ENCODE results near the gene SETD3. TPM values are rescaled to one million over a fixed set of nuclear protein-coding genes. Genes with fewer than 3 reads are reported as not detected.

The SETD3 gene
- total RNA-seq, 2 experiments from 2014 or later = 43.3 to 48.1 TPM

DNA sequence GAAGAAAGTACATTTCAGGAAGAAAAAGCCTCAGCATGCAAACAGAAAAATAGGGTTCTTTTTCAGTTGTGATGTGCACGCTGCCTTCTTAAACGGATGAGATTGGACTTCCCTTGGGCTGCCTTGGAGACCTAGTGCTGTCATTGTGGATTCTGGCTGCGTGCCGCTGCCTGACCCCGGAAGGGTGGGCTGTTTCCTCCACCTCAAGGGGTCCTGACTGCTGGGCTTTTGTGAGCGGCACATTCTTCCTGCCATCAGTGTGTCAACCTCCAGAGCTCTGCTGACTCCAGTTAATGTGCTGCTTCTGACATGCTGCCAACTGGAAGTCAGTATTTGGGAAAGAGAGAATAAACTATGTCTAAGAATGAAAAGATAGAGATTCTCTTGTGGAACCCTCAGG, 25.6 kb upstream of the SETD3 start:
- Mint-ChIP-seq H3K27ac (no peak overlapping the region), H3K27me3 (ENCODE audit: low read depth) (no peaks in the 10 kb centered on the region), H3K9me3 (no peaks in the 10 kb centered on the region), H3K36me3 (ENCODE audit: low read depth) (peaks cover 40% of the 10 kb centered on the region), H3K4me3 (no peak overlapping the region), H3K4me1 (ENCODE audit: low read depth) (no peaks in the 10 kb centered on the region)
- intact Hi-C loops (cut with micrococcal nuclease) = no loop called here
- DNase-seq = no peak
- CTCF ChIA-PET = no interaction called here

DNA sequence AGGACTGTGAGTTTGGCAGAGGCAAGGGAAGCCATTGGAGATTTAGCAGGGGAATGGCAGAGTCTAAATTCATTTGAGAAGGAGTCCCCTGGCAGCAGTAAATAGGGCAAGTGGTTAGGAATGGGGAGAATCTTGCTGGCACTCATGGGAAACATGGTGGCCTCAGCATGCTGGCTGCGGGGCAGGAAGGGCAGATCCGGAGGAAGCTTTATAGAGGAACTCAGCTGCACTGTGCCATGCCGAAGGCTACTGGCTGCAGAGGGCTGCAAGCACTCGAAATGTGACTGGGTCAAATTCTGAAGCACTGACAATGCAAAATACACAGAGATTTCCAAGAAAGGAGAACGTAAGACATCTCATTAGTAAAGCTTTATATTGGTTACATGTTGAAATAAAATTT, 24.4 kb upstream of the SETD3 start:
- Mint-ChIP-seq H3K4me1 (ENCODE audit: low read depth) (no peaks in the 10 kb centered on the region), H3K27me3 (ENCODE audit: low read depth) (no peaks in the 10 kb centered on the region), H3K36me3 (ENCODE audit: low read depth) (peaks cover 41% of the 10 kb centered on the region), H3K27ac (peak overlapping the region; percentile 13), H3K4me3 (no peak overlapping the region), H3K9me3 (no peaks in the 10 kb centered on the region)
- intact Hi-C loops (cut with micrococcal nuclease) = no loop called here
- CTCF ChIA-PET = no interaction called here
- DNase-seq = no peak

DNA sequence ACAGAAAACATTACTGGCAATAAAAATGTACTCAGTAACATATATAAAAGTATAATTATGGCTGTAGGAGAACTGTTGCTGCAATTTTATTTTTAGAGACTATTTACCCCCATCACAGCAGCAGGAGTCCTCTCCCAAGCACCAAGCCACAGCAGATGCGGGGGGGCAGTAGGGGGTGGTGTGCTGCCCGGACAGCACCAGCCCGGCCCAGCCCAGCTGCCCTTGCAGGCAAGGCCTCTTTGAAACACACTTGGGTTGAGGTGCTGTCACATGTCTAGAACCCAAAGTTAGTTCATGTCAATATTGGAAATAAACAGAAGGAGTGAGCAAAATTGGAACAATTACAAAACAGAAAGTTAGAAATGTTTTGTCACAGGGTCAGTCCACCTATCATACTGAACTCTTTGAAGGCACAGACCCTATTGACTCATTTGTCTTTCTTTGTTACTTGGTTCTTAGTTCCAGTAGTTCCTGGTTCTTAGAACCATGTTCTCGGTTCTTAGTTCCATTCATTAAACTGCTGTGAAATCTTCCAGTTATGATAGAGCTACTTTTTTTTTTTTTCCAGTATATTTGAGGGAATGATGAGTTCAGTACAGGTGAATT, 23.3 kb upstream of the SETD3 start:
- DNase-seq = no peak
- no peaks in the 10 kb centered on the region for H3K9me3 Mint-ChIP-seq
- CTCF ChIA-PET = interaction anchor here (1.2 kb wide), 1 partner anchor 125 kb away, joined by 3 read pairs; no protein-coding TSS in a partner anchor
- no peaks in the 10 kb centered on the region for H3K27me3 Mint-ChIP-seq (ENCODE audit: low read depth)
- peak overlapping the region; percentile 50 for H3K27ac Mint-ChIP-seq
- no peak overlapping the region for H3K4me3 Mint-ChIP-seq
- H3K4me1 Mint-ChIP-seq (ENCODE audit: low read depth) = no peaks in the 10 kb centered on the region
- intact Hi-C loops (cut with micrococcal nuclease) = no loop called here
- peaks cover 35% of the 10 kb centered on the region for H3K36me3 Mint-ChIP-seq (ENCODE audit: low read depth)

DNA sequence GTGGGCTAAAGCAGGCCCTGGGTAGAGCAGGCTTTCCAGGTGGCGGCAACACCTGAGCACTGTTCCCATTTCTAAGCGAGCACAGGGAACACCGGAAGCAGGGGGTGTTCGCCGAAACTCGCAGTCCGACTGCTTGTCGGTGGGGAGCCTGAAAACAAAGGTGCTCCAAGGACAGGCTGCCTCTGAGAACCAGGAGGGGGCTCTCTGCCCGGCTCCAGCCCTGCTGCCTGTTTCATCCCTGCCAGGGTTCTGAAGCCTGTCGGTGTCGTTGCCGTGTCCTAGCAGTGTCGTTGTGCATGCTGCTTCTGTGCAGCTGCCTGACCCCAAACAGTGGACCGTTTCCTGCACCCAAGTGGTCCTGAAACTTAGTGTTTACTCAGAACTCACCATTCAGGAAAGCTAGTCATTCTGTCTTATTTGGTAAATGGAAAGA, 22.3 kb upstream of the SETD3 start:
- no peak for DNase-seq
- H3K36me3 Mint-ChIP-seq (ENCODE audit: low read depth) = peaks cover 32% of the 10 kb centered on the region
- H3K4me3 Mint-ChIP-seq = no peak overlapping the region
- no peaks in the 10 kb centered on the region for H3K9me3 Mint-ChIP-seq
- intact Hi-C loops (cut with micrococcal nuclease) = no loop called here
- no peaks in the 10 kb centered on the region for H3K27me3 Mint-ChIP-seq (ENCODE audit: low read depth)
- H3K4me1 Mint-ChIP-seq (ENCODE audit: low read depth) = no peaks in the 10 kb centered on the region
- peak overlapping the region; percentile 35 for H3K27ac Mint-ChIP-seq
- CTCF ChIA-PET = interaction anchor here (0.7 to 1.2 kb wide), 2 partner anchors 126 to 317 kb away, joined by 3 read pairs; no protein-coding TSS in a partner anchor

DNA sequence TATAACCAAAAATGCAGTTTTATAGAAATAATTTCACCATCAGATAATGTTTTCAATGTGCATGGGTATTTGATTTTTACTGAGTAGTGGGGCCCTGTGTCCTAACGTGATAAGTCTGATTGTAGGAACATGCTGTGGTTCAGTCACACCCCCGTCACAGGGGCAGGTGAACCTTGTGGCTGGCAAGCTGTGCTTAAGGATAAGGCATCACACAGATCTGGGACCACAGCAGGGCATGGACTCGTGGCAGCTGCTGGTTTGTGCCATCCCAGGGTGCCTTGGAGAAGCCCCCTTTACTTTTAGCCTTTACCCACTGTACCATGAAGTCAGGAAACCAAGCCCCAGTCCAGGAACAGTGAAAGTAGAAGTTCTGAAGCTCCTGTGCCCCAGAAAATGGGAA, 17.2 kb upstream of the SETD3 start:
- Mint-ChIP-seq H3K36me3 (ENCODE audit: low read depth) (peaks cover 28% of the 10 kb centered on the region), H3K27ac (no peak overlapping the region), H3K27me3 (ENCODE audit: low read depth) (no peaks in the 10 kb centered on the region), H3K4me1 (ENCODE audit: low read depth) (no peaks in the 10 kb centered on the region), H3K9me3 (no peaks in the 10 kb centered on the region), H3K4me3 (no peak overlapping the region)
- intact Hi-C loops (cut with micrococcal nuclease) = no loop called here
- DNase-seq = no peak
- CTCF ChIA-PET = no interaction called here

DNA sequence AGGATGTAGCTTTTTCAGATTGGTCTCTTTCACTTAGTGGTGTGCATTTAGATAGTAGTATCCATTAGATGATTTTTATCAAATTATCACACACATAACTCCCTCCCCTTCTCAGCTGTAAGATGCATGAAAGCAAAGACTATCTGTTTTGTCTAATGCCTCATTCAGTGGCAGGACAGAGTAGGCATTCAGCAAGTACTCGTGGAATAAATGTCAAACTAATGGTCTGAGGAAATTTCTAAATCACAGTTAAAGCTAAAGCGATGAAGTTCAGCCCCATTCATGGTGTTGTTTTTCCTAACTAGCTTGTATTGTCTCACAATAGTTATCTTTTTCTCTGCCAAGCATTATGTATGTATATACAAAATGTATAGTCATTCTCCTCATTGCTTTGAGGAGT, 16.7 kb upstream of the SETD3 start:
- DNase-seq = no peak
- intact Hi-C loops (cut with micrococcal nuclease) = no loop called here
- Mint-ChIP-seq H3K36me3 (ENCODE audit: low read depth) (peaks cover 28% of the 10 kb centered on the region), H3K27me3 (ENCODE audit: low read depth) (no peaks in the 10 kb centered on the region), H3K9me3 (no peaks in the 10 kb centered on the region), H3K4me3 (no peak overlapping the region), H3K27ac (no peak overlapping the region), H3K4me1 (ENCODE audit: low read depth) (no peaks in the 10 kb centered on the region)
- CTCF ChIA-PET = no interaction called here

DNA sequence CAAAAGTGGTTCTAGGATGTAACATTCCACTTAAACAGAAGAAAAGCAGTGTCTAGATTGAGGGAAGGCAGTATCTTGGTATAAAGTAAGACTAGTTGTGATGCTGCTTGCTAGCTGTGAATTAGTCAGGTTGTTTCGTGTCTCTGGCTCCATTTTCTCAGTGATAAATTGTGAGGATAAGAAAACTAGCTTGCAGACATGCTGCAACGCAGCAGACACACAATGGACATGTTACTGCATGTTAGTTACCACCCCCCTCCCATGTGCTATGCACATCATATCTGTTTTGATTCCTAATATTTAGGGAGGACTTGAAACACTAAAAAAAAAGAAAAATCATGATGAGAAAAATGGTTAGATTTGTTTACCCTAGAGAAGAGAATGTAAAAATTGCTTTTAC, 3.4 kb upstream of the SETD3 start:
- H3K27me3 Mint-ChIP-seq (ENCODE audit: low read depth) = no peaks in the 10 kb centered on the region

DNA sequence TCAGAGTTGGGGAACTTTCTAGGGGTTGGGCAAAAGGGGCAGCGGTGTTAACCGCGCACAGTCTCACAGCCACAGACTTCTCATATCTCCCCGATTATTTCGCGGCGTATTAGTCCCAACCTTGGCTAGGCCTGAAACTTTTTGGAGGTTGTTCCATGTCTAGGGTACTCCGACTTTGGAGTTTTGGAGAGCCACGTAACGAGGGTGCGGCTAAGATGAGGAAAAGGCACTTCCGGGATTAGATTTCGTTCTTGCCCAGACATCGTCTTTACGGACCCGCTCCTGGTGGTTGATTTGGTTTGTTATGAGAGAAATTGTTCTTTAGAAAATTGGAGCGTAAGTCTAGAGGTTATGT, 1.1 kb upstream of the SETD3 start:
- Mint-ChIP-seq H3K27ac (peak overlapping the region; percentile 91), H3K4me1 (ENCODE audit: low read depth) (peaks cover 59% of the 10 kb centered on the region), H3K9me3 (no peaks in the 10 kb centered on the region), H3K36me3 (ENCODE audit: low read depth) (no peaks in the 10 kb centered on the region), H3K27me3 (ENCODE audit: low read depth) (no peaks in the 10 kb centered on the region), H3K4me3 (peak overlapping the region; percentile 90)
- intact Hi-C loops (cut with micrococcal nuclease) = loop anchor here (1.0 to 10.0 kb wide), 6 partner anchors 123 to 757 kb away; partner anchors contain the start of genes BCL11B, CCDC85C and CYP46A1
- CTCF ChIA-PET = no interaction called here
- peak; percentile 27 for DNase-seq

More for the DNA sequence above, 3.4 kb upstream of the SETD3 start:
- DNase-seq = no peak
- Mint-ChIP-seq H3K4me3 (no peak overlapping the region), H3K9me3 (no peaks in the 10 kb centered on the region), H3K36me3 (ENCODE audit: low read depth) (no peaks in the 10 kb centered on the region), H3K4me1 (ENCODE audit: low read depth) (peaks cover 56% of the 10 kb centered on the region), H3K27ac (peak overlapping the region; percentile 33)
- intact Hi-C loops (cut with micrococcal nuclease) = loop anchor here (10.0 kb wide), 2 partner anchors 299 to 591 kb away; no protein-coding TSS in a partner anchor
- CTCF ChIA-PET = no interaction called here

DNA sequence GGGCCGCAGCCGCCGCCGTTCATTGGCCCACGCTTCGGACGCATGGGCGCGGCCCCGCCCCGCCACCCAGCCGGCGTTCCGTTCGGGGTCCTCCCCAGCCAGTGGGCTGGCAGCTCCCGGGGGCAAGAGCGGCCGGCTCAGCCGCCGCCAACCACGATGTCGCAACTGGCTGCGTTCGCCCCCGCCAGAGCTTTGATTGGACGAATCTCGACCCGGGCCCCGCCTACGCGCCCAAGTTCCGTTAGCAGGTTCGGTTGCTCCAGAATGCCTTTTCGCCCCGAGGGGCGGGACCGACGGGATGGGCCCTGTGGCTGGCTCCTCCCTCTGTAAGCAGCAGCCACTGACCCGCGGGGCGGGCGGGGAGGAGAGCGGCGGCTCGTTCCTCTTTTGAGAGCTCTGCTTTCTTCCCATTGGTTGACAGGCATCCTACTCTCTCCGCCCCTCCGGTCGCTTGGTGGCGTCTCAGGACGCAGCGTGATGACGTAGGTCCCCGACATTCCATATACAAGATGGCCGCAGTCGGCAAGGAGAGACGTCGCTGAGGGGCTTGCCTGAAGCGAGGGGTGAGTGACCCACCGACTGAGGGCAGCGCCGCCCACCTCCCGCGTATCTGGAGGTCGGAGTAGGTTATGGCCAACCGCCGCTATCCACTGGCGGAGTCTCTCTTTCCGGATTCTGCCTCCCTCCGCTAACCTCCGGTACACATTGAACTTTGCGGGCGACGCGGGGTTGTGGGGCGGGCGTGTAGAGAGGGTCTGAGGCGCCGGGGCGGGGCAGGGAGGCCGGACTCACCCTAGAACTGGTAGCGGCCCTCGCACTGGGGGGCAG, 472 bp upstream of the SETD3 start, which contains the start of gene CCNK:
TSS of gene CCNK (plus strand) at position 493 of the 828 bp plus-strand sequence. CDS start 11,269 bp downstream, outside the sequence.
- peak within 1 kb of the TSS; percentile 90 for H3K4me3 Mint-ChIP-seq
- intact Hi-C loops (cut with micrococcal nuclease) = loop anchor here (1.0 to 10.0 kb wide), 6 partner anchors 123 to 757 kb away; partner anchors contain the start of genes BCL11B, CCDC85C and CYP46A1
- H3K27me3 Mint-ChIP-seq (ENCODE audit: low read depth) = no peaks in the 10 kb centered on the region
- no peaks in the 10 kb centered on the region for H3K9me3 Mint-ChIP-seq
- peaks cover 53% of the 10 kb centered on the region for H3K4me1 Mint-ChIP-seq (ENCODE audit: low read depth)
- peak within 1 kb of the TSS; percentile 91 for H3K27ac Mint-ChIP-seq
- CTCF ChIA-PET = interaction anchor here (1.2 kb wide), 1 partner anchor 9 kb away, joined by 3 read pairs; no protein-coding TSS in a partner anchor
- no peaks in the 10 kb centered on the region for H3K36me3 Mint-ChIP-seq (ENCODE audit: low read depth)
- DNase-seq = peak; percentile 100

DNA sequence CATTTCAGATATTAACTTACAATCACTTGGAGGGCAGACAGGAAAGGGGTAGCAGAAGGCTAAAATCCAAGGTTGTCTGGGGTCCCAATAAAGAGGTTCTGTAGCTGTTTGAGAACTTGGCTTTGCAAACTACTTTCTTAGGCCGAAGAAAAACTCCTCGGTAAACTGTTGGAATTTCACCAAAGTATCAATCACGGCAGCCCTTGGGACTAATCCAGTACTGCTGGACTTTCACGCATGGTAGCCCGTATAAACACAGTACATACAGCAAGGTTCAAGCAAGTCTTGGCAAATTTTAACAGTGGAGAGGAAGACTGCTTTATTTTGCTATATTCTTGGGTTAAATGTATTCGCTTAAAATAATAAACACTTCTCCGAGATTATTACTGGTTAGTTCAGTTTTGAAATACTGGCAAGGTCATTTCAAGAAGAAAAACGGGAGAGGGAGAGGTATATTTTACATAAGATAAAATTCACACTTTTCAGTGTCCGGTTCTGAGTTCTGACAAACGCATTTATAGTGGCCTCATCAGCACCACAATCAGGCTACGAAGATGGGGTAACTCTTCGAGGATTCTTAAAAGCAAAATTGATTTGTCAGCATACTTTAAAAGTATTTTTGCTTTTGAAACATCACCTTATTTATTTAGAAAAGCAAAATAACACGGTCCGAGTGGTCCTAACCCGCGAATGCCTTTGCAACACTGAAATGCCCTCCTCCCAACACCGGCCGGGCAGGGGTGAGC, 1.3 kb downstream of the SETD3 start:
- H3K27me3 Mint-ChIP-seq (ENCODE audit: low read depth) = no peaks in the 10 kb centered on the region
- CTCF ChIA-PET = no interaction called here
- H3K4me1 Mint-ChIP-seq (ENCODE audit: low read depth) = peaks cover 48% of the 10 kb centered on the region
- H3K9me3 Mint-ChIP-seq = no peaks in the 10 kb centered on the region
- intact Hi-C loops (cut with micrococcal nuclease) = no loop called here
- H3K4me3 Mint-ChIP-seq = peak overlapping the region; percentile 90
- DNase-seq = no peak
- H3K36me3 Mint-ChIP-seq (ENCODE audit: low read depth) = no peaks in the 10 kb centered on the region
- no peak overlapping the region for H3K27ac Mint-ChIP-seq

DNA sequence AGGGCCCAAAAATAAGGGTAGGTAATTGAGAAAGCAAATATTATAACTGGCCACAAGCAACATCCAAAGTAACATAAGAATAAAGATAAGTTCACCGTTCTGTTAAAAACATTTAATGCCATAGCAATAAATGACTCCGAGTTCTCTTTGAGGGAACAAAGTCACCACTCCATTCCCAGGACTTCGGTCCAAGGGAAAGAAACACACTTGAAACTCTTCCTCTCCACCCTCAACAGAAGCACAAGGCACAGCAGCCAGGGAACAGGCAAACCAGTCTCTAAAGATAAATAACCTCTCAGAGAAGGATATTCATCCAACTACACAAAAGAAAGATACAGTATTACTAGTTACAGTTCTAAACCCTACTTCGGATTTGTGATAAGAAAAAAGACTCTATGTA, 2.5 kb downstream of the SETD3 start:
- H3K36me3 Mint-ChIP-seq (ENCODE audit: low read depth) = no peaks in the 10 kb centered on the region
- H3K27me3 Mint-ChIP-seq (ENCODE audit: low read depth) = no peaks in the 10 kb centered on the region
- H3K9me3 Mint-ChIP-seq = no peaks in the 10 kb centered on the region
- CTCF ChIA-PET = interaction anchor here (0.5 kb wide), 1 partner anchor 152 kb away, joined by 3 read pairs; no protein-coding TSS in a partner anchor
- intact Hi-C loops (cut with micrococcal nuclease) = no loop called here
- no peak for DNase-seq
- H3K4me3 Mint-ChIP-seq = peak overlapping the region; percentile 7
- peaks cover 39% of the 10 kb centered on the region for H3K4me1 Mint-ChIP-seq (ENCODE audit: low read depth)
- no peak overlapping the region for H3K27ac Mint-ChIP-seq

DNA sequence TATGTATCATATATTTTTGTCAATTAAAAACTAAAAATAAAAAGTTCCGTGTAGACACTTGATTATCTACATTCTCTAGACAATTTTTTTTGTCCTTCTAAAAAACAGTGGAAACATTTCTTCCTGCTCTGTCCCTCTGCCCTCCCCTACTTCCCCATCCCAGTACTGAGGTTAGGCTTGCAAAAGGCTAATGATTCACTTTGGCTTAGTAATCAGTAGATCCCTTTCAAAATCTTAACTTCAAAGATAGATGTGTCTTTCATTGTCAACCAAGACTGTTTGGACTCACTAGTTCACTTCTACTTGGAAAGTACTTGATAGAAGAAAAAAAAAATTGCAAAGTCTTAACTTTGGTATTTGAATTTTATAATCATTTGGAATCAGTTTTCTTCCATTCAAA, 3.8 kb downstream of the SETD3 start:
- Mint-ChIP-seq H3K27me3 (ENCODE audit: low read depth) (no peaks in the 10 kb centered on the region), H3K4me3 (no peak overlapping the region), H3K4me1 (ENCODE audit: low read depth) (peaks cover 32% of the 10 kb centered on the region), H3K27ac (no peak overlapping the region), H3K9me3 (no peaks in the 10 kb centered on the region), H3K36me3 (ENCODE audit: low read depth) (no peaks in the 10 kb centered on the region)
- no peak for DNase-seq
- intact Hi-C loops (cut with micrococcal nuclease) = no loop called here
- CTCF ChIA-PET = no interaction called here
